HL-60/S4 treated with retinoic acid at 250 ng/mL for 4 days and 3 days (cell line): ENCODE results near the gene LTB4R.

Source experiments
- in situ Hi-C: fragments of 300-500 bp; cut with MboI; formaldehyde crosslinking; loops from 2 replicates; pipeline ENCODE4 v1.7.0; 2022; ENCODE audit warnings: low sequenced_read_pairs

Gene LTB4R

GRCh38 chr14:24310646-24311604, at the start of gene LTB4R:
TSS of gene LTB4R (plus strand) at chr14:24311502. CDS start at chr14:24315652, 4,150 bp downstream.
- in situ Hi-C loops, result no loop called here

- in situ Hi-C loops, result no loop called here
Observed at GRCh38 chr14:24261969-24262327, 49.4 kb upstream of the LTB4R start.

GRCh38 chr14:24262821-24263733, 48.2 kb upstream of the LTB4R start, which contains the start of gene TGM1:
TSS of gene TGM1 (minus strand) at chr14:24263177. CDS start at chr14:24262352, 825 bp downstream.
- in situ Hi-C loops, result no loop called here

- in situ Hi-C loops, result no loop called here
Observed at GRCh38 chr14:24263848-24264247, 47.5 kb upstream of the LTB4R start.

GRCh38 chr14:24264298-24264697, 47.0 kb upstream of the LTB4R start:
- in situ Hi-C loops, result no loop called here

- in situ Hi-C loops, result no loop called here
Observed at GRCh38 chr14:24266344-24267244, 44.7 kb upstream of the LTB4R start.

GRCh38 chr14:24267516-24267915, 43.8 kb upstream of the LTB4R start:
- in situ Hi-C loops, result no loop called here

- in situ Hi-C loops, result no loop called here
Observed at GRCh38 chr14:24268225-24268624, 43.1 kb upstream of the LTB4R start.

- in situ Hi-C loops, result no loop called here
Observed at GRCh38 chr14:24269368-24269767, 41.9 kb upstream of the LTB4R start.

- in situ Hi-C loops, result no loop called here
Observed at GRCh38 chr14:24269910-24270536, 41.3 kb upstream of the LTB4R start.

GRCh38 chr14:24270537-24271133, 40.7 kb upstream of the LTB4R start:
- in situ Hi-C loops, result no loop called here

GRCh38 chr14:24271134-24271833, 40.0 kb upstream of the LTB4R start, which contains the start of gene RABGGTA:
TSS of gene RABGGTA (minus strand) at chr14:24271597. CDS start at chr14:24271115, 482 bp downstream.
- in situ Hi-C loops, result no loop called here

- in situ Hi-C loops, result no loop called here
Observed at GRCh38 chr14:24271834-24272263, 39.5 kb upstream of the LTB4R start.

- in situ Hi-C loops, result no loop called here
Observed at GRCh38 chr14:24272467-24272866, 38.8 kb upstream of the LTB4R start.

- in situ Hi-C loops, result no loop called here
Observed at GRCh38 chr14:24273422-24273998, 37.8 kb upstream of the LTB4R start.

- in situ Hi-C loops, result no loop called here
Observed at GRCh38 chr14:24274101-24274543, 37.2 kb upstream of the LTB4R start.

- in situ Hi-C loops, result no loop called here
Observed at GRCh38 chr14:24277071-24277470, 34.2 kb upstream of the LTB4R start.

GRCh38 chr14:24277606-24278321, 33.5 kb upstream of the LTB4R start:
- in situ Hi-C loops, result no loop called here
